H1 (cell line): Measurements from ENCODE around the gene RASAL2. TPM values are rescaled to one million over a fixed set of nuclear protein-coding genes. Genes with fewer than 3 reads are reported as not detected.

Experiments
- CTCF ChIA-PET: fragments of 300-600 bp; sonication (Branson Sonifier 250); formaldehyde crosslinking; loops from one replicate; lab custom pipeline; 2021; ENCODE audit not compliant: partially characterized antibody; lab: Charles Lee
- POLR2A ChIA-PET: fragments of 300-600 bp; sonication (Branson Sonifier 250); formaldehyde crosslinking; loops from one replicate; lab custom pipeline; 2021; ENCODE audit warnings: inconsistent platforms; ENCODE audit not compliant: partially characterized antibody; lab: Charles Lee
- DNase-seq, 2 experiments: peaks; one replicate each; pipeline versions ENCODE4 v3.0.0 to v3.0.0-alpha.2; 2010 to 2022; ENCODE audit warnings: low spot score in 2 of 2, low read depth in 1 of 2, mixed read lengths in 1 of 2
- FAIRE-seq: peaks from 2 replicates; lab custom pipeline; 2011; peaks lifted over from hg19 to GRCh38; lab: Jason Lieb, UNC
- H2AFZ ChIP-seq: 2 replicates; pipeline ENCODE4 v1.8.1; 2012; ENCODE audit warnings: low read length, inconsistent platforms
- H2AK5ac ChIP-seq: 2 replicates; pipeline ENCODE4 v1.6.1; 2013; ENCODE audit warnings: low read depth, low read length
- H2BK120ac ChIP-seq: replicated peaks from 2 replicates; pipeline ENCODE3; 2013; ENCODE audit warnings: low read depth, low read length, inconsistent platforms
- H2BK12ac ChIP-seq: 2 replicates; pipeline ENCODE4 v1.6.1; 2013; ENCODE audit warnings: low read depth, low read length
- H2BK15ac ChIP-seq: 2 replicates; pipeline ENCODE4 v1.6.1; 2013; ENCODE audit warnings: low read length
- H2BK20ac ChIP-seq: 2 replicates; pipeline ENCODE4 v1.6.1; 2013; ENCODE audit warnings: low read length
- H2BK5ac ChIP-seq: 2 replicates; pipeline ENCODE4 v1.6.1; 2013; ENCODE audit warnings: low read depth, low read length
- H3K14ac ChIP-seq: 2 replicates; pipeline ENCODE4 v1.6.1; 2013; ENCODE audit warnings: inconsistent platforms; ENCODE audit not compliant: insufficient read length
- H3K18ac ChIP-seq: 2 replicates; pipeline ENCODE4 v1.6.1; 2013; ENCODE audit warnings: low read length; ENCODE audit errors: extremely low read depth
- H3K23ac ChIP-seq: 2 replicates; pipeline ENCODE4 v1.6.1; 2013; ENCODE audit warnings: inconsistent platforms; ENCODE audit not compliant: insufficient read length
- H3K23me2 ChIP-seq: 2 replicates; pipeline ENCODE4 v1.6.1; 2013; ENCODE audit warnings: low read depth, low read length
- H3K27ac ChIP-seq: 2 replicates; pipeline ENCODE4 v1.6.1; 2011; ENCODE audit warnings: low read depth, low read length, inconsistent platforms
- H3K27me3 ChIP-seq, 4 experiments: replicated peaks in 1 of 4; 1 replicate in 1 of 4; 2 replicates in 3 of 4; pipeline versions ENCODE4 v1.6.1 to v1.8.1; 2011 to 2013; ENCODE audit warnings: low read length in 3 of 4, mild to moderate bottlenecking in 3 of 4, inconsistent platforms in 2 of 4, mixed read lengths in 2 of 4, moderate library complexity in 1 of 4; ENCODE audit not compliant: control insufficient read depth in 3 of 4, insufficient read depth in 3 of 4; ENCODE audit errors: extremely low read depth in 1 of 4
- H3K36me3 ChIP-seq, 4 experiments: 2 replicates each; pipeline versions ENCODE4 v1.6.1 to v1.8.1; 2011 to 2013; ENCODE audit warnings: mild to moderate bottlenecking in 4 of 4, low read length in 3 of 4, moderate library complexity in 2 of 4, control low read depth in 1 of 4, inconsistent platforms in 1 of 4; ENCODE audit not compliant: insufficient read depth in 4 of 4, control insufficient read depth in 2 of 4
- H3K4ac ChIP-seq: replicated peaks from 2 replicates; pipeline ENCODE3; 2013; ENCODE audit warnings: low read length, low read depth, mixed read lengths, inconsistent platforms; ENCODE audit not compliant: insufficient read length
- H3K4me1 ChIP-seq, 4 experiments: replicated peaks in 1 of 4; 1 replicate in 1 of 4; 2 replicates in 3 of 4; pipeline versions ENCODE4 v1.6.1 to v1.8.1; 2011 to 2013; ENCODE audit warnings: low read length in 3 of 4, inconsistent platforms in 2 of 4, mixed read lengths in 1 of 4; ENCODE audit not compliant: insufficient read depth in 4 of 4, control insufficient read depth in 3 of 4
- H3K4me2 ChIP-seq, 2 experiments: 2 replicates each; pipeline versions ENCODE4 v1.6.1 to v1.8.1; 2011 to 2013; ENCODE audit warnings: low read depth in 2 of 2, low read length in 2 of 2, control low read depth in 1 of 2, inconsistent platforms in 1 of 2, mild to moderate bottlenecking in 1 of 2; ENCODE audit not compliant: insufficient read depth in 1 of 2
- H3K4me3 ChIP-seq, 4 experiments: fragments of 200-600, 300-600 bp in 1 of 4; sonication (generic), shearing (Covaris generic), sonication (Bioruptor Twin) in 1 of 4; 2 replicates each; pipeline versions ENCODE4 v1.5.1 to v1.8.1; 2011 to 2016; ENCODE audit warnings: low read length in 4 of 4, low read depth in 3 of 4, control low read depth in 2 of 4, inconsistent platforms in 2 of 4, mild to moderate bottlenecking in 2 of 4, mixed read lengths in 1 of 4, moderate library complexity in 1 of 4; ENCODE audit not compliant: insufficient read depth in 2 of 4; ENCODE audit errors: extremely low read depth in 1 of 4
- H3K56ac ChIP-seq: replicated peaks from 2 replicates; pipeline ENCODE3; 2013; ENCODE audit warnings: low read depth, mild to moderate bottlenecking, mixed read lengths, low read length, inconsistent platforms; ENCODE audit not compliant: insufficient read length
- H3K79me1 ChIP-seq: 2 replicates; pipeline ENCODE4 v1.6.1; 2013; ENCODE audit warnings: low read depth, low read length, control low read depth
- H3K79me2 ChIP-seq, 2 experiments: 2 replicates each; pipeline versions ENCODE4 v1.6.1 to v1.8.1; 2012 to 2013; ENCODE audit warnings: low read length in 2 of 2, mild to moderate bottlenecking in 2 of 2, inconsistent platforms in 1 of 2; ENCODE audit not compliant: insufficient read depth in 2 of 2, control insufficient read depth in 1 of 2
- H3K9ac ChIP-seq, 4 experiments: replicated peaks in 1 of 4; 1 replicate in 1 of 4; 2 replicates in 3 of 4; pipeline versions ENCODE4 v1.6.1 to v1.8.1; 2011 to 2013; ENCODE audit warnings: low read depth in 3 of 4, low read length in 3 of 4, control low read depth in 2 of 4, mild to moderate bottlenecking in 2 of 4, moderate library complexity in 2 of 4, inconsistent platforms in 1 of 4; ENCODE audit errors: extremely low read depth in 1 of 4
- H3K9me3 ChIP-seq, 2 experiments: 2 replicates each; pipeline versions ENCODE4 v1.6.1 to v1.8.1; 2012 to 2013; ENCODE audit warnings: mild to moderate bottlenecking in 2 of 2, moderate library complexity in 2 of 2, control low read depth in 1 of 2, inconsistent platforms in 1 of 2, low read depth in 1 of 2, low read length in 1 of 2, mixed read lengths in 1 of 2; ENCODE audit not compliant: insufficient read depth in 2 of 2
- H4K20me1 ChIP-seq, 2 experiments: replicated peaks in 1 of 2; 2 replicates each; pipeline versions ENCODE3 to v1.8.1; 2011 to 2013; ENCODE audit warnings: inconsistent platforms in 2 of 2, low read length in 2 of 2, mild to moderate bottlenecking in 1 of 2; ENCODE audit not compliant: insufficient read depth in 2 of 2, control insufficient read depth in 1 of 2
- H4K5ac ChIP-seq: 2 replicates; pipeline ENCODE4 v1.6.1; 2013; ENCODE audit warnings: low read length, low read depth, mixed read lengths, inconsistent platforms; ENCODE audit not compliant: insufficient read length
- H4K8ac ChIP-seq: 2 replicates; pipeline ENCODE4 v1.8.0; 2013; ENCODE audit warnings: mild to moderate bottlenecking, moderate library complexity, low read length, inconsistent platforms; ENCODE audit not compliant: insufficient read depth; ENCODE audit errors: extremely low read depth
- H4K91ac ChIP-seq: replicated peaks from 2 replicates; pipeline ENCODE3; 2013; ENCODE audit warnings: low read length, mixed read lengths, inconsistent platforms; ENCODE audit not compliant: insufficient read length
- CEBPB ChIP-seq: IDR thresholded peaks from 2 replicates; pipeline ENCODE4 v1.6.1; 2012; ENCODE audit warnings: low read depth, low read length
- FOSL1 ChIP-seq: IDR thresholded peaks from 2 replicates; pipeline ENCODE4 v1.6.1; 2011; ENCODE audit warnings: mild to moderate bottlenecking, low read depth, low read length, moderate library complexity; ENCODE audit not compliant: insufficient read depth
- GABPA ChIP-seq: IDR thresholded peaks from 2 replicates; pipeline ENCODE4 v1.6.1; 2011; ENCODE audit warnings: mild to moderate bottlenecking, low read length, moderate library complexity, borderline replicate concordance; ENCODE audit not compliant: insufficient read depth
- HDAC6 ChIP-seq: IDR thresholded peaks from one replicate; pipeline ENCODE4 v1.7.1; 2012; ENCODE audit warnings: low read depth, mild to moderate bottlenecking, inconsistent platforms, low read length, moderate library complexity
- JUND ChIP-seq: IDR thresholded peaks from 2 replicates; pipeline ENCODE4 v1.6.1; 2011; ENCODE audit warnings: mild to moderate bottlenecking, improper control_type of control experiment, low read length
- MAFK ChIP-seq: IDR thresholded peaks from 2 replicates; pipeline ENCODE4 v1.6.1; 2012; ENCODE audit warnings: low read depth, mild to moderate bottlenecking, improper control_type of control experiment, low read length
- POU5F1 ChIP-seq: IDR thresholded peaks from 2 replicates; pipeline ENCODE4 v1.6.1; 2011; ENCODE audit warnings: low read depth, mild to moderate bottlenecking, low read length, moderate library complexity
- RBBP5 ChIP-seq: IDR thresholded peaks from 2 replicates; pipeline ENCODE4 v1.7.1; 2012; ENCODE audit warnings: low read depth, mild to moderate bottlenecking, inconsistent platforms, low read length, moderate library complexity, borderline replicate concordance
- RFX5 ChIP-seq: IDR thresholded peaks from 2 replicates; pipeline ENCODE4 v1.6.1; 2011; ENCODE audit warnings: low read depth, low read length, improper control_type of control experiment, borderline replicate concordance
- SP1 ChIP-seq: IDR thresholded peaks from 2 replicates; pipeline ENCODE4 v1.6.1; 2011; ENCODE audit warnings: low read depth, low read length
- TAF1 ChIP-seq: IDR thresholded peaks from 2 replicates; pipeline ENCODE4 v1.6.1; 2011; ENCODE audit warnings: mild to moderate bottlenecking, low read depth, low read length
- TAF7 ChIP-seq: optimal IDR thresholded peaks from 2 replicates; pipeline ENCODE3; 2011; ENCODE audit warnings: low read depth, mild to moderate bottlenecking, inconsistent platforms, low read length, moderate library complexity, borderline replicate concordance
- YY1 ChIP-seq: IDR thresholded peaks from 2 replicates; pipeline ENCODE4 v1.6.1; 2011; ENCODE audit warnings: low read depth, mild to moderate bottlenecking, low read length
- WGBS, 2 experiments: shearing (Covaris generic) in 1 of 2; methylation state at CpG; one replicate each; pipeline versions ENCODE4 v1.1.6 to v1.1.7; 2013 to 2015; ENCODE audit warnings: low lambda C conversion rate in 2 of 2, mixed read lengths in 2 of 2, inconsistent platforms in 1 of 2, low coverage in 1 of 2, missing lambda C conversion rate in 1 of 2; ENCODE audit not compliant: insufficient replicate concordance in 2 of 2, insufficient coverage in 1 of 2, insufficient read length in 1 of 2; ENCODE audit errors: extremely low coverage in 1 of 2, missing lambda C conversion rate in 1 of 2; 5-methylcytosine and 5-hydroxymethylcytosine counted together
- polyA plus RNA-seq, 7 experiments: library from polyadenylated mRNA; depleted of rRNA in 3 of 7; stranded (reverse) in 5 of 7; unstranded in 2 of 7; fragments of >200 nt in 5 of 7; fragments of 200-250 nt in 2 of 7; gene quantifications; 1 replicate in 5 of 7; 2 replicates in 1 of 7; 4 replicates in 1 of 7; pipeline versions ENCODE4 v1.2.1 to v1.2.3, GENCODE V29; 2011 to 2013; ENCODE audit warnings: missing spikeins in 2 of 7, mixed read lengths in 2 of 7
- total RNA-seq: library from RNA; stranded (reverse); fragmentation: NEBNext Ultra II Directional; extraction: Animal tissue kit (Norgen Biotek cat#: 25700); gene quantifications from 2 replicates; pipeline ENCODE4 v1.2.1, GENCODE V29; 2021
- TF ChIP-seq, protein P1 (sequence below): IDR thresholded peaks from 2 replicates; pipeline ENCODE4 v1.6.1; 2012; ENCODE audit warnings: inconsistent platforms
- TF ChIP-seq, protein P2 (sequence below): IDR thresholded peaks from 2 replicates; pipeline ENCODE4 v1.6.1; 2011; ENCODE audit warnings: low read depth, mild to moderate bottlenecking, low read length; ENCODE audit not compliant: insufficient read depth

The RASAL2 gene
- total and polyA plus RNA-seq, 2 of the 8 experiments (the other 6 are each of a cell fraction or from before 2014, with no cell fraction given): 15.9 to 32.5 TPM

DNA sequence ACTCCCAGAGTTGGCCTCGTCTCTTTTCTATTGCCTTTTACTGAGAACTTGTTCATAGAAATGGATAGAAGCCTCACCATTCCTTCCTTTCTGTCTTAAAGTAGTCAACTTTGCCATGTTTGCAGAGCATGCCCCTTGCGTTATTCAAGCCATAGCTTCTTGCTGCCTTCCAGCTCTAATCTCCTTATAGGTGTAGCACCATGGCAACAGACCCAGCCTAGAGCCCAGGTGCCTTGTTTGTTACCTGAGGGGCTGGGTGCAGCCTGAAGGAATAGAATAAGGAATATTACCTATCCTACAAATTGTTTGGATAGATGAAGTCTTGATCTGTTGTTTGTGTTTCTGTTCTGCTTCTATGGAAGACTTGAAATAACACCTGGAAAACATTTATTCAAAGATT lies 343.0 kb downstream of the RASAL2 start:
- no peaks in the 10 kb centered on the region for H3K27me3 ChIP-seq
- H4K20me1 ChIP-seq: no peaks in the 10 kb centered on the region
- H3K36me3 ChIP-seq: peaks cover 0 to 6% (median 4%) of the 10 kb centered on the region in 4 experiments; a peak in 4 of 8 replicates
- no peak overlapping the region for H3K9ac ChIP-seq
- H3K23ac ChIP-seq: no peak overlapping the region
- no peaks in the 10 kb centered on the region for H3K79me2 ChIP-seq
- no peak overlapping the region for H3K18ac ChIP-seq
- no peak overlapping the region for H3K14ac ChIP-seq
- ChIA-PET CTCF (interaction anchor here (0.8 to 2.1 kb wide), 2 partner anchors 28 to 64 kb away, joined by 3 to 13 read pairs; no protein-coding TSS in a partner anchor), POLR2A (no interaction called here)
- no peak overlapping the region for H2AFZ ChIP-seq
- no peak overlapping the region for H4K91ac ChIP-seq
- no peak overlapping the region for H2BK15ac ChIP-seq
- no peak overlapping the region for H3K4me2 ChIP-seq
- no peaks in the 10 kb centered on the region for H3K79me1 ChIP-seq
- H2AK5ac ChIP-seq: no peak overlapping the region
- no peaks in the 10 kb centered on the region for H3K9me3 ChIP-seq
- DNase-seq (no peak), FAIRE-seq (no peak)
- H3K27ac ChIP-seq: no peak overlapping the region
- no peak overlapping the region for H3K4ac ChIP-seq
- no peak overlapping the region for H4K8ac ChIP-seq
- H2BK12ac ChIP-seq: no peak overlapping the region
- no peaks in the 10 kb centered on the region for H3K23me2 ChIP-seq
- H3K56ac ChIP-seq: no peak overlapping the region
- H2BK5ac ChIP-seq: no peak overlapping the region
- no peak overlapping the region for H4K5ac ChIP-seq
- no peaks in the 10 kb centered on the region; a peak in 2 of 7 replicates for H3K4me1 ChIP-seq
- 74% methylated on average over 2 of the region's 2 CpGs; no CpG with 5 or more reads in 1 of the 2 experiments for WGBS, 2 experiments
- H3K4me3 ChIP-seq: no peak overlapping the region
- H2BK120ac ChIP-seq: no peak overlapping the region
- H2BK20ac ChIP-seq: no peak overlapping the region
- TF ChIP-seq SP1 (no peak), RFX5 (no peak), HDAC6 (no peak), TAF1 (no peak), FOSL1 (no peak), JUND (no peak), RBBP5 (no peak), MAFK (no peak), YY1 (no peak), TAF7 (no peak), POU5F1 (no peak), CEBPB (no peak), GABPA (no peak)
- TF ChIP-seq, protein P1, sequence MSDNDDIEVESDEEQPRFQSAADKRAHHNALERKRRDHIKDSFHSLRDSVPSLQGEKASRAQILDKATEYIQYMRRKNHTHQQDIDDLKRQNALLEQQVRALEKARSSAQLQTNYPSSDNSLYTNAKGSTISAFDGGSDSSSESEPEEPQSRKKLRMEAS: no peak
- TF ChIP-seq, protein P2, sequence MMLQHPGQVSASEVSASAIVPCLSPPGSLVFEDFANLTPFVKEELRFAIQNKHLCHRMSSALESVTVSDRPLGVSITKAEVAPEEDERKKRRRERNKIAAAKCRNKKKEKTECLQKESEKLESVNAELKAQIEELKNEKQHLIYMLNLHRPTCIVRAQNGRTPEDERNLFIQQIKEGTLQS: no peak
